ENCODE results near the gene FBXO42.
A peak's percentile ranks its signal among the peaks of the same experiment; 100 is the strongest.
"Not testable (repeated sequence)": the region's sequence is repeated elsewhere in the genome, so short reads cannot be mapped to it uniquely, and the experiment has no call there.

FBXO42 gene

DNA sequence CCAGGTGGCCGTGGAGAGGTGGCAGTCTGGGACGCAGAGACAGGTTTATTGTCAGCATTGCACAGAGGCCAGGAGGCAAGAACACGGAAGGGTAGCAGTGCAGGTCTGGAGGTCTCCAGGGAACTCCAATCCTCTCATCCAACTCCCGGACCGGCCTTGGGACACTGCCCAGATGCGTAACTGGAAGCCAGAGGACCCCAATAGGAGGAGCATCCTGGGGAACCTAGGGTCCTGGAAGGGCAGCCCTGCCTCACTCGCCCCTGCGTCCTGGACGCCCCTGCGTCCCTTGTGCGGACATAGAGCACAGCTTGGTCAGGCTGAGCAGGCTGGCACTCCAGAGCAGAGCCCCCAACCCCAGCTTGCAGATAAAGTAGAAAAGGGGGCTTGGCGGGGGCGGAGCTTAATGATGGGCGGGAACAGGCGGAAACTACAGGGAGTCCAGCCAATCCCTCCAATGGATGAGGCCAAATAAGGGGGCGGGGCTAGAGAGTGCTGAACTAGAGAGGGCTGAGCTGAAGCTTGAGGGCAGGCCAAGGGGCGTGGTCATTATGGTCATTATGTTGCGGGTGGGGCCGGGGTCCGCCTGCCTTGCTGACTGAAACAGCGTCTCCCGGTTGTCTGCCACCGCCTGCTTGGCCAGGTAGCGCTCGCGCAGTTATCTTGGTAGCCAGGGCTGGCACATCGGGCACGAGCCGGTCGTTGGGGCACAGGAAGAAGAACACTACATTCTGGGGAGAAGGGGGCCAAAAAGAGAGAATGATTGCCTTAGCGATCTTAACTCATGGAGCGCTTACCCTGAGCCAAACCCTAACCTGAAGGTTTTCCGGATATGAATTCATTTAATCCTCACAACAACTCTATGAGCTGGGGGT is 136.2 kb downstream of the FBXO42 start:
- DNase-seq, result peak; percentile 87

DNA sequence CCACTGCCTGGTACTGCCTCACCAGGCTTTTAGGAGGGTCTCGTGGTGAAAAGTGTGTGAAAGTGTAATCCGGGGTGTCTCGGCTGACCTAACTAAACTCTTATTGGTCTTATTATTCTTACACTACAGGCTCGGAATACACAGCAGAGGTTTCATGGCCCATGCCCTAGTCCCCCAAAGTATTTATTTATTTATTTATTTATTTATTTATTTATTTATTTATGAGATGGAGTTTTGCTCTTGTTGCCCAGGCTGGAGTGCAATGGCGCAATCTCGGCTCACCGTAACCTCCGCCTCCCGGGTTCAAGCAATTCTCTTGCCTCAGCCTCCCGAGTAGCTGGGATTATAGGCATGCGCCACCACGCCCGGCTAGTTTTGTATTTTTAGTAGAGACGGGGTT is 137.0 kb downstream of the FBXO42 start:
- DNase-seq, result not testable (repeated sequence)

DNA sequence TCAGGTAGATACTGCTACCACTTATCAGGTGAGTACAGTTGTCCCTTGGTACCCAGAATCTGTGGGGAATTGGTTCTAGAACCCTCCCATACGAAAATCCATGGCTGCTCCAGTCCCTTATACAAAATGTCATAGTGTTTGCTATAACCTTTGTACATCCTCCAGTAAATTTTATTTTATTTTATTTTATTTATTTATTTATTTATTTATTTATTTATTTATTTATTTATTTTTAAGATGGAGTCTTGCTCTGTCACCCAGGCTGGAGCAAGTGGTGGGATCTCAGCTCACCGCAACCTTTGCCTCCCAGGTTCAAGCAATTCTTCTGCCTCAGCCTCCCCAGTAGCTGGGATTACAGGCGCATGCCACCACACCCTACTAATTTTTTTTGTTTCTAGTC is 138.7 kb downstream of the FBXO42 start:
- DNase-seq, result not testable (repeated sequence)

DNA sequence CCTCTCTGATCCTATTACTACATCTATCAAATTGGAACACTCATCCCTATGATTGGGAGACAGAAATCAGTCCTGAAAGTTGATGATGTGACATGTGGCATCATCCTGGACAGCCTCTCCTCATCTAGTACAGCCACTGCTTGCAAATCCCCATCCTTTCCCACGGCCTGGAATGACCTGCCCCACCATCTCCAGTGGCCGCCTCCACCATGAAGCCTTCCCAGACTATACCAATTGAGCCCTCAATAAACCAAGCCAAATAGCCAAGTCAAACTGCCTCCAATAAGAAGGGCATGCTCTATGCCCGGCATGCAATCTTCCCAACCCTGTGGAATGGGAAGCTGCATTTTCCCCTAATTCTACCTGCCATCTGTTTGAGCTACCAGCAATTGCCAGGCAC is 139.3 kb downstream of the FBXO42 start:
- no peak for DNase-seq

DNA sequence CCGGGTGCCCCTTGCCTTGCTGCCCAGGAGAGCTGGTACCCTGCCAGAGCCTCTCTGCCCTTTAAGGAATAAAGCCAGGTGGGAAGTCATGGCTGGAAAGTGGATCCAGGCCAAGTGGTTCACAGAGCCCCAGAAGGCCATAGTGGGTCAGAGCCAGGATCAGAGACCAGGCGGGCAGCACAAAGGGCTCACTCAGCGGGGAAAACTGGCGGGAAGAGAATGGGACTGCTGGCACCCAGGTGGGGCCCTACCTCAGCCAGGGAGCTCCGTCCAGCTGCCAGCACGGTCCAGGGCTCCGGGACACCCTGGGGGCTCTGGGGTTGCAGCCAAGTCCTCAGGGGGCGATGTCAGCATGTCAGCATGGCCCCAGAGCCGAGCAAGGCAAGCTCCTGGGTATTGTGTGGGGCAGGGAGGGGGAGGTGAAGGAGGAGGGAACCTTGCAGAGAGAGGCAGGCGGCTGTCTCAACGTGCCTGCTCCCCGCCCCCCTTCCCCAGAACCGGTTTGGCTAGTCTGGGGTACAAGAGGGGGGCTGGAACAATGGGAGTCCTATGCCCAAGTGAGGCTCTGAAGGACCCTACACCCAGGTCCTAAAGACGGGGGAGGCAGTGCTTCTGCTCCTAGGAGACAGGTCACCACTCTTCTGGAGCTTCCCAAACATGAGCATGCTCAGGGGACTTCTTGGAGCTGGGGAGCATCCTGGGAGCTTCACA is 139.9 kb downstream of the FBXO42 start, which contains the start of gene ARHGEF19:
Gene ARHGEF19, minus strand, starts transcription at position 402 of the 711 bp plus-strand sequence. CDS start 3,598 bp downstream, outside the sequence.
- peak; percentile 64 for DNase-seq

DNA sequence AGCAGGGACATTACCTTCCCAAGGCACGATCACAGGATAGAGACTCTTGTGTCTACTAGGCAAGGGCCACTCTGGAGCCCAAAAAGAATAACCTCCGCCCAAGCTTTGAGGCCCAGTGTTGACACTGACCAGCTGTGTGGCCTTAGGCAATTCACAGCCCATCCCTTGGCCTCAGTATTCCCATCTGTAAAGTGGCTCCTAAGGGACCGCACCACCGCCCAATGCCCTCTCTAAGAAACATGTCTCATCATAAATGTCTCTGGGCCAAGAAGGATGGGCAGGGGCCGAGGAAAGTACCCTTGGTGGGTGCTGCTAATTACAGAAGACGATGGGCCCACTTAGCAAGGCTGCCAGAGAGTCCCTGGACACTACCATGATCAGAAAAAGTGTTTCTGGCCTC is 140.5 kb downstream of the FBXO42 start:
- DNase-seq, result no peak

DNA sequence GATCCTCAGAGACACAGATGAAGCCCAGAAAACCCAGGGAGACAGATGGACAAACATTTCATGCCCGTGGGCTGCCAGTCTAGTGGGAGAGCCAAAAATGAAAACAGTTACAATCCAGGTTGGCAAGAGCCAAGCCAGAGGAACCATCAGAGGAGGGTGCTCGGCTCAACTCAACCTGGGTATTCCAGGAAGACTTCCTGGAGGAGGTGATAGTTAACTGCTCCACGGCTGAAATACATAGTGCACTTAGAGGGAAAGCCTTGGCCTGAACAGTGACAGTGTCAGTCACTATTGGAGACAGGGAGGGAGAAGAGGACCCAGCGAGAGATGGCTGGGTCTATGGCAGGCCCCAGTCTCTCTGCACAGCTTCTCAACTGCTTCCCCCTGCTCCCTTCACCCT is 141.7 kb downstream of the FBXO42 start:
- no peak for DNase-seq

DNA sequence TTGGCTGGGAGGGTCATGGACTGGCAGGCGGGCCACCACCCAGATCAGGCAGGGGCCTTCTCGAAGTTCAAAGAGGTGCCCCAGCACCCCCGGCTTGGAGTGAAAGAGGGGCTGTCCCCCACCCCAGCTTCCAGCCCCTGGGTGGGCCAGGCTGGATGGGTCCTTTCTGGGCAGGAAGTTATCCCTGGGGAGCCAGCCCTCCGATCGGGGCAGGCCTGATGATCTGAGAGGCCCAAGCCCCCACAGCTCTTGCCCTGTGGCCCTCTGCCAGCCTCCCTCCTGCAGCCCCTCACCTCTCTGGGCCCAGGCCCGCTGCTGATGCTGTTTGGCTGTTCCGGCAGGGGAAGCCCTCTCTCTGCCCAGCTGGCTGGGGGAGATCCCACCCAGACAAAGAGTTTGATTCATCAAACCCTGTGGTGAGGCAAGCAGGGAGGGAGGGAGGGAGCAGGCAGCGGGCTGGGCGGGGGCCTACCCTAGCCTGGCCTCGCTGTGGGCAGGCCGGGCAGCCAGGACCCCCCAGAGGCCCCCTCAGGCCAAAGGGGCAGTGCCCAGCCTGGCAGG is 142.4 kb downstream of the FBXO42 start:
- DNase-seq, result no peak

DNA sequence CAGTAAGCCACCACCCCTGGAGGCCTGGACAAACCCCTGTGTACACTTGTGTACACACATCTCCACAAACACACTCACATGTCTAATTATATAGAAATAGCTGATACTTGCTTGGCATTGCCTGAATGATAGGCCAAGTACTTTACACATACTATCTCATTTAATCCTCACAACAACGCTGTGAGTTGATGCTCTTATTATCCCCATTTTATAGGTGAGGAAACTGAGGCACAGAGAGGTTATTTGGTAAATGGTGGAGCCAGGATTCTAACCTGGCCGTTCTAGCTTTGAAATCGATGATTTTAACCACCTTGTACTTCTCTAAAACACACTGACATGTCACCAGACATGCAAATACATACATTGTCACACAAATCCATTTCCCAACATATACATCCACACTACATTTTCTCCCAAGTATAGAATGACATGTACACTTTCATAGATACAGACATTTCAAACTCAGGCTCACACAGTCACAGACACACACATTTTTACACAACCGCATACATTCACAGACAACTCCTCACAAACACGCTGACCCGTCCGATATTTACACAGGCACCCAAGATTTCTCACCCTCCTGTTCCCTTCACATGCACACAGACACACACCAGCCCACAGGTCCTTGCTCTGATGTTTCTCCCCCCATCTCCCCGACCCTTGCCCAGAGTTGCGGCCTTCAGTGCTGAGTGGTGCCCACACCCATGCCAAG is 143.0 kb downstream of the FBXO42 start:
- DNase-seq, result no peak

DNA sequence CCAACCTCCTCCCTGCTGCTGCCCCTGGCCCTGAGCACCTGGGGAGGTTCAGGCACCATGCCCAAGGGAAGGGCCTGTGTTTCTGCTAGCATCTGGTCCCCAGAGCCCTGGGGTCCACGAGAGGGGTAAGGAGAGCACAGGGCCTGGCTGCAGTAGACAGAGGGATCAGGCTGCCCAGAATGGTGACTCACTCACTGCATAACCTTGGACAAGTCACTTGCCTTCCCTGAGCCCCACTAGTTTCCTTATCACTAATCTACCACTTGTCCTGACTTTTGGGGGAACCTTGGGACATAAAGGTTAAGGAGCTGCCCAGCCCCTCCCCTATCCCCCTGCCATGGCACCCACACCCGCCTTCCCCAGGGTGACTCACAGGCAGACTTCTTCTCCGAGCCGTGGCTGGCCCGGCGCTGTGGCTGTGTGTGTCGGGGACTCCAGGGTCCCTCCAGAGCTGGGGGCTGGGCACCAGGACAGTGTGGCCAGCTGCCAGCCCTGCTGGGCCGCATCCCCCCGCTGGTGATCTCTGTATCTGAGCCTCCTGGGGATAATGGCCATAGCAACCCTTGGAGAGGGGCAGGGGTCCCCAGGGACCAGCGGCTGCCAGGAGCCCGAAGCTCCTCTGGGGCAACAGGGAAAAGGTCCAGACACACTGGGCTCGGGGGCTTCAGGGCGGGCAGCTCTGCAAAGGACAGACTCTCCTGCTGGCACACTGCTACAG is 143.9 kb downstream of the FBXO42 start:
- no peak for DNase-seq

DNA sequence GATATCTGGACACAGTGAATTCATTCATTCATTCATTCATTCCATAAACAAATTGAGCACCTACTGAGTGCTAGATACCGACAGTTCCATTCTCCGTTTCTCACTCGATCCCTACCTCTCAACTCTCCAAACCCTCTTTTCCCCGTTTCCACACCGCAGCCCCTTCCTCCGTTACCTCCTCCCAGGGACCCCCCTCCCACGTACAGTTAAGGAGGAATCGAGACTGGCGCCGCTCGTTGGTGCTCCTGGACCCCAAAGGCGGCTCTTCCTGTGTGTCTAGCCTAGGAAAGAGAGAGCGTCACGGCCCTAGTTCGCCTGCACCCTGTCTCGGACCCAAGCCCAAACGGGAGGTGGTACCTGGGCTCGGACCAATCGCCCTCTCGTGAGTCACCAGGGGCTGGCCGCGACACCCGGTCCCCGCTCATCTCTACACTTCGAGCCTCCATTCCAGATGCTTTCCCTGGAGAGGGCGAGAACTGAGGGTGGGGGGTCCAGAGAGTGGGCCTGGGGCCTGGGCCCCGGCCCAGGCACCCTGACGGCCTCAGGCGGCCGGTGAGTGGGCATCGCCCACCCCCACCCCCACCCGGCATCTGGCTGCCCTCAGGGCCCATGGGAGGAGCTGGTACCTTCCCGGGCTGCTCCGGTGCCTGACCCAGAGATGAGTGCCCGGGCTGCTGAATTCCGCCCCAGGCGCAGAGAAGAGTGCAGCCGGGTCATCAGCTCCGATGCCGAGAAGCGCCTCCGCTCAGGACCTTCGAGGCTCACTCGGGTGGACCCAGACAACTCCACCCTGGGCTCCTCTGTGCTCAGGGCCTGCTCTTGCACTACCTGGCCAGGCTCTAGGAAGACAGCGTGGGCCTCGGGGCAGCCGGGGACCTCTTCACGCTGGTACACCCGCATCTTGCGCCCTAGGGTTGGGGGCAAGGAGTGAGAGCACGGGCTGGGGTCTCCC is 144.7 kb downstream of the FBXO42 start:
- no peak for DNase-seq

DNA sequence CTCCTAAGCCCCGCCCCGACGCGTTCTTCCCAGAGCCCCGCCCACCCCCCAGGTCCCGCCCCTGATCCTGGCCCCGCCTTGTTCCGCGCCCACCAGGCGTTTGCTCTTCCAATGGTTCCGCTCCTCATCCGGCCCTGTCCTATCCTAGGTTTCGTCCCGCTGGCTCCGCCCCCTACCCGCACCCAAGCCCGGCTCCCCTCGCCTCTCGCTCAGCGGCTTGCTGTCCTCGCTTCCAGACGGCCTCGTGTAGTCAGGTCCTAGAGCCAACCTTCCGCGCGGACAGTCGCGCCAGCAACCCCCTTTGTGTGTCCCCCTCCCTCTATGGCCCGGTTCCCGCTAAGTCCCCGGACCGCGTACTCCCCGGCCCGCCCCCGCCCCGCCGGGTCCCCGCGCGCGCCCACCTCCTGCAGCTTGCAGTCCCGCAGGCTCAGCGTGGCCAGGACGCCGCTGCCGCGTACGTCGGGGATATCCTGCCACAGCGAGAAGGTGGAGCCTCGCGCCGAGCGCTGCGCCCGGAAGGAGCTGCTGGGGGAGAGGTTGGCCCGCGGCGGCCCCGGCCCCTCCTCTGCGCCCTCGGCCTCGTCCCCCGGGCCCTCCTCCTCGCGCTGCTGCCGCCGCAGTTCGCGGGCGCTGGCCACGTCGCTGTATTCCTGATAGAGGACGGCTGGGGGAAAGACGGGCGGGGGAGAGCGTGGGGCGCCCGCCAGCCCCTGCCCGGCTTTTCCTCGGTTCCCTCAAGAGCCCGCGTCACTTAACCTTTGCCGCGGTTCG is 145.5 kb downstream of the FBXO42 start:
- peak; percentile 97 for DNase-seq

DNA sequence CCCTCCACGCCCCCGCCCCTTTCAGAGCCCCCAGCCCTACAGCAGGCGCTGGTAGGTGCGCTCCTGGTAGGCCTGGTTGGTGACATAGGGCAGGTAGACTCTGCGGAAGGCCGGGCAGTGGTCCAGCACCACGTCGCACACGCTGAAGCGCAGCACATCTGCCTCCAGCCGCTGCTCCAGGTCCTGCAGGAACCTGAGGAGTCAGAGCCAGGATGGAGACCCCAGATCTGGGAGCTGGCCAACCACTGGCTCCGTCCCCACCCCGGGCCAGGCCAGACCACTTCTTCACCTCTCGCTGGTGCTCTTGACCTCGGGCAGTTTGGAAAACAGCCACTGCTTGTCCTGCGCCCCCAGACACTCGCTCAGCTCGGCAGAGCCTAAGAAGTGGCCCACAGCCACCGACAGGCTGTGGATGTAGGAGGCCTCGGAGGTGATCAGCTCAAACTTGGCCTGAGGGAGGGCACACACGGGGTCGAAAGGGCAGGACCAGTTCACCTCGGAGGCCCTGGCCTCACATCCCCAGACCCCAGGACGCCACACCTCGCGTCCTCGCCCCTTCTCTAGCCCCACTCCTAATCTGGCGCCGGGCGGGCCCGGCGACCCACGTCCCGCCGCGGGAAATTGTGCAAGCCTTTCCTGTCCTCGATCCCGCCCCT is 146.3 kb downstream of the FBXO42 start:
- no peak for DNase-seq

DNA sequence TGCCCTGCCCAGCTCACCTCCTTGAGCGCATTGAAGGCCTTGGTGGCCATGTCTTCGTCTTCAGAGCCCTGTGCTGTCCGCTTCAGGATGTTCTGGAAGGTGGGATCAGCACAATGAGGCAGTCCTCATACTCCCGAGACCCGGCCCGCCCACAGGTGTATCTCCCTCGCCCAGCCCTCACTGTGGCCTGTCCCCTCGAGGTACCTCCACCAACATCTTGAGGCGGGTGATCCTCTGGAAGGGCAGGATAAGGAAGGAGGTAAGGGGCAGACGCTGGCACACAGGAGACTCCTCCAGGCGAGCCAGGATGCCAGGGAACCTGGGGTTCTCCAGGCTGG is 147.0 kb downstream of the FBXO42 start:
- DNase-seq, result no peak

DNA sequence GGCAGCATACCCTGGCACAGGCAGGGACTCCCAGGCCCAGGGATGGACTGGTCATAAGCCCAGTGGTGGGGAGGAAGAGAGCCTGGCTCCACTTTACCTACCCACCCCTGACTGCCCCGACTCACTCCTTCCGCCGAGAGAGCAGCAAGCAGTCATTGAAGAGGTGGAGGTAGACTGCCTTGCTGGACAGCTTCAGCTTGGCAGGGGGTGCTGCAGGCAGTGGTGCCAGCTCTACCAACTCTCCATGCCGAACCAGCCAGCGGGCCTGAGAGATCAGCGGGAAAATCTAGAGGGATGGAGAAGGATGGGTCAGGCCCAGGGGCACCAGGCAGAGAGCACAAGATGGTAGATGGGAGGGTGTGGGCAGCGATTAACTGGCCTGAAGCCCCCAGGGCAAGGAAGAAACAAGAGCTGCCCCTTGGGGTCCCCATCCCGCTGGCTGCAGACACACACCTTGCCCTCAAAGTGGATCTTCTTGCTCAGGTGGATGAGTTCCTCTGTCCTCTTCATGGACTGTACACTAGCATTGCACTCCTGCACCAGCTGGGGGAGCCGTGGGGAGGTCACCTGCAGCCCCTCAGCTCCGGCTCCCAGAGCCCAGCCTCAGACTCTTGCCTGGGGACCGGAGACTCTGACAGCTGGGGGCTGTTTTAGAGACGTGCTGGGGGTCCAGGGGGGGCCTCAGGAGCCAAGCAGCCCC is 147.5 kb downstream of the FBXO42 start:
- peak; percentile 21 for DNase-seq

DNA sequence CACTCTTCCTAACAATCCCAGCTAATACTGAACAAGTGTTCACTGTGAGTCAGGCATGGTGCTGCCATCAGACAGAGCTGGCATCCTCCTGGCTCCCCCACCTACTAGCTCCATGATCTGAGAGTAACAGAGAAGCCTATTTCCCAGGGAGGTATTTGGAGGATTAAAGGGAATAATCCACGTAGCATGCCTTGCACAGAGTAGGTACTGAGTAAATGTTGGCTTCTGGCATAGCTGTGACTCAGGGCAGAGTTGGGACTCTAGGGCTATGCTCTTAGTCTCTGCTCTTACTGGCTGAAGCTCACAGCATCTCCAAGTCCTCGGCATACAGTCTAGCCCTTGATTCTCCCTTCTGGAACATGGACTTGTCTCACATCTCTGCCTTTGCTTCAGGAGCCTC is 148.1 kb downstream of the FBXO42 start:
- DNase-seq, result no peak

DNA sequence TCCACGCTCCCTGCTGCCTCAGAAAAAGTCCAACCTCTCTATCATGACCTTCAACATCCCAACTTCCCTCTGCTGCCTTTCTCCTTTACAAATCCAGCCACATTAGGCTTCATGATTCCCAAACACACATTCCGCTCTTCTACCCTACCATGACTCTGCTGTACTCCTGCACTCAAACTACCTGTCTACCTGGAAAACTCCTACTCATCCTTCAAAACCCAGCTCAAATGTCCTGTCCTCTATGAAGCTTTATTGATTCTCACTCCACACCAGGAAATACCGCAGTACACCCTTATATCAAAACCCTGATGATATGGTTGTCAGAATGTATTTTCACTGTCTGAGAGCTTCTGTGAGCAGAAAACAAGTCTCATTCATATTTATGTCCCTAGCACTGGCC is 148.7 kb downstream of the FBXO42 start:
- DNase-seq, result no peak

DNA sequence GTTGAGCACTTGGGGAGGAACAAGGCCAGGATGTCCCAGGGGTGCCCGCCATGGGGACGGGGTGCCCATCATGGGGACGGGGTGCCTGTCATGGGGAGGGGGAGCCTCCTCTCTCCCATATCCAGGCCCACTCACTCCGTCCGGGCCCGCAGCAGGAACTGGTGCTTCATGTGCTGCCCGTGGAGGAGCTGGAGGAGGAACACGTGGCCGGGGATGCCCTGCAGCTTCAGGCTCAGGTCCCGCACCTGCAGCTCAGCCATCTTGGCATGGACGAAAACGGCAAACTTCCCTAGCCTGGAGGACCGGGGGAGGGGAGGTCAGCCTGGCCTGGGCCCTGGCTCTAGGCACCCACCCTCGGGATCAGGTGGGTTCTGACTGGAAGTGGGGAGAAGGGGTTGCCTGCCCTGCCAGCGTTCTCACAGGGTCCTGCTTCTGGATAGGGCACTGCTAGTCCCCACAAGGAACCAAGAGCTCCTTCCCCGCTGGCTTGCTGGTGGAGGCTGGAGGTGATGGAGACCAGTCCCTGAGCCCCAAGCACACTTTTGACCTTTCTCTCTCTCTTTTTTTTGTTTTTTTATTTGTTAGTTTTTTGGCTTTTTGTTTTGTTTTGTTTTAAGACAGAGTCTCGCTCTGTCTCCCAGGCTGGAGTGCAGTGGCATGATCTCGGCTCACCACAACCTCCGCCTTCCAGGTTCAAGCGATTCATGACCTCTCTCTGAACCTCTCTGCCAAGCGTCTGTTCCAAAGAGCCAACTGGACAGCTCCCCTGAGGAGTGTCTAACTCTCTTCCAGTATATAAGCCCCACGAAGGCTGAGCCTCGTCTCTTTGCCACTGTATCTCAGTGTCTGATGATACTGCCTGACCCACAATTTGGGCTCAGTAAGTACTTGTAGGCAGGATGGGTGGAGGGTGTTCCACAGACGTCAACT is 149.7 kb downstream of the FBXO42 start:
- DNase-seq, result no peak

Data from NCI-H146 (cell line).